Spleen (tissue), 13 donors: ENCODE measurements around the gene ST3GAL4. TPM values are rescaled to one million over a fixed set of nuclear protein-coding genes. Genes with fewer than 3 reads are reported as not detected.

Experiments used
- DNase-seq: peaks from one replicate; pipeline ENCODE4 v3.0.0-alpha.2; 2020
- H3K27ac ChIP-seq, 8 donors: fragments of 200-600 bp; sonication (generic) in 7 of 8; 1 replicate in 4 of 8; 2 replicates in 4 of 8; pipeline versions ENCODE4 v1.5.0 to v1.8.0; 2016 to 2021; ENCODE audit warnings: inconsistent platforms in 4 of 8, mild to moderate bottlenecking in 4 of 8, moderate library complexity in 1 of 8
- H3K27me3 ChIP-seq, 7 donors: fragments of 200-600 bp; sonication (generic) in 6 of 7; replicated peaks in 1 of 7; 1 replicate in 4 of 7; 2 replicates in 3 of 7; pipeline versions ENCODE4 v1.5.0 to v1.8.0; 2016 to 2021; ENCODE audit warnings: inconsistent platforms in 3 of 7, mild to moderate bottlenecking in 1 of 7
- H3K36me3 ChIP-seq, 6 donors: fragments of 200-600 bp; sonication (generic) in 5 of 6; 1 replicate in 4 of 6; 2 replicates in 2 of 6; pipeline versions ENCODE4 v1.5.0 to v1.8.0; 2016 to 2021; ENCODE audit warnings: inconsistent platforms in 2 of 6
- H3K4me1 ChIP-seq, 6 donors: fragments of 200-600 bp; sonication (generic) in 5 of 6; 1 replicate in 3 of 6; 2 replicates in 3 of 6; pipeline versions ENCODE4 v1.5.0 to v1.8.0; 2016 to 2021; ENCODE audit warnings: inconsistent platforms in 3 of 6
- H3K4me3 ChIP-seq, 8 donors: fragments of 200-600 bp; sonication (generic) in 7 of 8; 1 replicate in 4 of 8; 2 replicates in 4 of 8; pipeline versions ENCODE4 v1.5.0 to v1.8.0; 2016 to 2021; ENCODE audit warnings: inconsistent platforms in 4 of 8, mild to moderate bottlenecking in 4 of 8, moderate library complexity in 2 of 8
- H3K9me3 ChIP-seq, 8 donors: fragments of 200-600 bp; sonication (generic) in 7 of 8; 1 replicate in 4 of 8; 2 replicates in 4 of 8; pipeline versions ENCODE4 v1.5.0 to v1.8.0; 2016 to 2021; ENCODE audit warnings: inconsistent platforms in 4 of 8
- CTCF ChIP-seq, 11 experiments: fragments of 200-600 bp in 7 of 11; fragments of 450-650 bp in 4 of 11; sonication (generic) in 4 of 11; IDR thresholded peaks in 8 of 11; conservative IDR thresholded peaks in 3 of 11; 1 replicate in 7 of 11; 2 replicates in 4 of 11; pipeline versions ENCODE4 v1.4.0 to v1.8.0; 2016 to 2021; ENCODE audit warnings: antibody characterized with exemption in 11 of 11, inconsistent platforms in 4 of 11, mild to moderate bottlenecking in 1 of 11
- POLR2A ChIP-seq, 3 donors: fragments of 450-650 bp; IDR thresholded peaks; one replicate each; pipeline ENCODE4 v1.5.1; 2017; ENCODE audit warnings: antibody characterized with exemption in 3 of 3, mild to moderate bottlenecking in 1 of 3
- POLR2AphosphoS5 ChIP-seq, 3 donors: sonication (generic); formaldehyde crosslinking; IDR thresholded peaks; one replicate each; pipeline ENCODE4 v1.5.1; 2017; ENCODE audit warnings: antibody characterized with exemption in 3 of 3
- WGBS, 5 donors: extraction: QIAGEN DNeasy Blood & Tissue Kit in 3 of 5; methylation state at CpG; one replicate each; pipeline versions ENCODE4 v1.1.5 to v1.1.7; 2013 to 2018; 5-methylcytosine and 5-hydroxymethylcytosine counted together
- intact Hi-C: fragments of 100-400 bp; cut with DNase I; formaldehyde crosslinking; loops from one replicate; pipeline ENCODE4 v1.15.0; 2023; ENCODE audit warnings: low total_unique reads
- long read RNA-seq, 2 donors: transcript quantifications; one replicate each; lab custom pipeline, GENCODE V29; 2026
- polyA plus RNA-seq, 3 donors: library from polyadenylated mRNA; stranded (reverse); fragments of 200-250 nt; gene quantifications; one replicate each; pipeline ENCODE4 v1.2.1, GENCODE V29; 2013
- total RNA-seq, 7 donors: library from RNA; depleted of rRNA in 3 of 7; stranded (reverse); fragments of >200 nt in 3 of 7; fragmentation: NEBNext Ultra II Directional in 4 of 7; extraction: Animal tissue kit (Norgen Biotek cat#: 25700) in 4 of 7; gene quantifications; one replicate each; pipeline versions ENCODE4 v1.1.0 to v1.2.1, GENCODE V29; 2016 to 2021
- donor health status: healthy with polysubstance abuse.
- donor health status: DM: no; HTN: no; CAD: no; lungs with moderate emphysema.
- donor health status: DM: no; HTN: no; CAD: no.
- donor health status: Bipolar disorder and iron deficiency.
- donor health status: healthy.
- donor health status: DM: no; HTN: no; CAD: no.
- donor health status: DM: yes; HTN: yes; CAD: no.

ST3GAL4 gene
- total RNA-seq (100 to 1,000 TPM in 1 of 7 donors, 10 to 100 TPM in 6; 41.2 to 102 (median 53.0) TPM), polyA plus RNA-seq (10 to 100 TPM; 12.8 to 25.0 (median 22.4) TPM)
- long read RNA-seq, donor 1, partial matches to known transcripts: 13 of 19 reads
- long read RNA-seq, donor 1, other reads (novel, unspliced or antisense): 0 of 19 reads
- long read RNA-seq, donor 2, transcript ST3GAL4-204 (11 exons, 1,812 nt): major isoform, 5 of 6 reads
- long read RNA-seq, donor 2, partial matches to known transcripts: 0 of 6 reads
- long read RNA-seq, donor 2, other reads (novel, unspliced or antisense): 0 of 6 reads

GRCh38 chr11:126355324-126355925, at the start of gene ST3GAL4:
Gene ST3GAL4, plus strand, starts transcription at chr11:126355686. Its CDS starts 50,470 bp downstream, at chr11:126406156.
- DNase-seq: peak; percentile 95
- 0 to 1% (median 0%) methylated on average over 10 to 71 of the region's 71 CpGs for WGBS, 5 donors
- H3K4me1 ChIP-seq: peaks cover 18 to 96% (median 70%) of the 10 kb centered on the region in 6 donors

GRCh38 chr11:126305699-126306098, 49.8 kb upstream of the ST3GAL4 start:
- Histone ChIP-seq H3K36me3 (peaks cover 0 to 48% (median 9%) of the 10 kb centered on the region in 6 donors), H3K4me3 (no peak overlapping the region), H3K4me1 (peaks cover 15 to 76% (median 49%) of the 10 kb centered on the region in 6 donors), H3K9me3 (no peaks in the 10 kb centered on the region), H3K27me3 (no peaks in the 10 kb centered on the region), H3K27ac (peak overlapping the region in 3 of 8 donors; percentile 30 to 91 (median 89))
- 68 to 81% (median 74%) methylated on average over 4 of the region's 4 CpGs for WGBS, 5 donors
- DNase-seq: no peak
- TF ChIP-seq POLR2AphosphoS5 (IDR thresholded peaks at IDR 0.05): no peak
- no peak for TF ChIP-seq POLR2A (IDR thresholded peaks at IDR 0.05)
- no peak for TF ChIP-seq CTCF (IDR thresholded peaks at IDR 0.05 in 8 of 11, conservative IDR thresholded peaks at IDR 0.05 in 3 of 11)
- intact Hi-C loops: loop anchor here (5.0 kb wide), 1 partner anchor 177 kb away; no protein-coding TSS in a partner anchor

More at GRCh38 chr11:126355324-126355925, at the start of gene ST3GAL4:
- TF ChIP-seq POLR2AphosphoS5 (IDR thresholded peaks at IDR 0.05) (peak; percentile 32 to 84 (median 75)), CTCF (IDR thresholded peaks at IDR 0.05 in 8 of 11, conservative IDR thresholded peaks at IDR 0.05 in 3 of 11) (peak in 1 of 11 experiments; percentile 7), POLR2A (IDR thresholded peaks at IDR 0.05) (no peak)
- Histone ChIP-seq H3K36me3 (peaks cover 0 to 5% (median 0%) of the 10 kb centered on the region in 6 donors), H3K27me3 (no peaks in the 10 kb centered on the region), H3K9me3 (no peaks in the 10 kb centered on the region), H3K27ac (peak within 1 kb of the TSS; percentile 68 to 92 (median 85)), H3K4me3 (peak within 1 kb of the TSS; percentile 55 to 89 (median 72))
- intact Hi-C loops: no loop called here

GRCh38 chr11:126307706-126308105, 47.8 kb upstream of the ST3GAL4 start:
- Histone ChIP-seq H3K9me3 (no peaks in the 10 kb centered on the region), H3K27ac (peak overlapping the region in 2 of 8 donors; percentile 0 to 23)
- no peak for DNase-seq

More at GRCh38 chr11:126307706-126308105, 47.8 kb upstream of the ST3GAL4 start:
- intact Hi-C loops: loop anchor here (5.0 kb wide), 1 partner anchor 175 kb away; no protein-coding TSS in a partner anchor
- Histone ChIP-seq H3K4me1 (peaks cover 23 to 94% (median 65%) of the 10 kb centered on the region in 6 donors), H3K36me3 (peaks cover 0 to 55% (median 9%) of the 10 kb centered on the region in 6 donors), H3K4me3 (no peak overlapping the region), H3K27me3 (no peaks in the 10 kb centered on the region)
- 26 to 34% (median 29%) methylated on average over 5 of the region's 5 CpGs for WGBS, 5 donors
- TF ChIP-seq POLR2A (IDR thresholded peaks at IDR 0.05): no peak
- TF ChIP-seq CTCF (IDR thresholded peaks at IDR 0.05 in 8 of 11, conservative IDR thresholded peaks at IDR 0.05 in 3 of 11): peak in 4 of 11 experiments; percentile 19 to 29 (median 26)
- TF ChIP-seq POLR2AphosphoS5 (IDR thresholded peaks at IDR 0.05): no peak
